Adrenal gland (tissue), 5 donors: ENCODE data around the gene ANKS1A.

Experiments
- POLR2A ChIP-seq, 2 donors: fragments of 450-650 bp; IDR thresholded peaks; one replicate each; pipeline ENCODE4 v1.6.1; 2017; ENCODE audit warnings: antibody characterized with exemption in 2 of 2, mild to moderate bottlenecking in 2 of 2, moderate library complexity in 1 of 2
- TF ChIP-seq, protein P1 (sequence below), 6 experiments: fragments of 450-650 bp in 4 of 6; fragments of 200-600 bp in 2 of 6; sonication (generic) in 1 of 6; IDR thresholded peaks; 1 replicate in 5 of 6; 2 replicates in 1 of 6; pipeline versions ENCODE4 v1.5.1 to v1.8.0; 2016 to 2021; ENCODE audit warnings: antibody characterized with exemption in 6 of 6, mild to moderate bottlenecking in 2 of 6, moderate library complexity in 1 of 6
- donor health status: DM: no; HTN: no; CAD: no.

DNA sequence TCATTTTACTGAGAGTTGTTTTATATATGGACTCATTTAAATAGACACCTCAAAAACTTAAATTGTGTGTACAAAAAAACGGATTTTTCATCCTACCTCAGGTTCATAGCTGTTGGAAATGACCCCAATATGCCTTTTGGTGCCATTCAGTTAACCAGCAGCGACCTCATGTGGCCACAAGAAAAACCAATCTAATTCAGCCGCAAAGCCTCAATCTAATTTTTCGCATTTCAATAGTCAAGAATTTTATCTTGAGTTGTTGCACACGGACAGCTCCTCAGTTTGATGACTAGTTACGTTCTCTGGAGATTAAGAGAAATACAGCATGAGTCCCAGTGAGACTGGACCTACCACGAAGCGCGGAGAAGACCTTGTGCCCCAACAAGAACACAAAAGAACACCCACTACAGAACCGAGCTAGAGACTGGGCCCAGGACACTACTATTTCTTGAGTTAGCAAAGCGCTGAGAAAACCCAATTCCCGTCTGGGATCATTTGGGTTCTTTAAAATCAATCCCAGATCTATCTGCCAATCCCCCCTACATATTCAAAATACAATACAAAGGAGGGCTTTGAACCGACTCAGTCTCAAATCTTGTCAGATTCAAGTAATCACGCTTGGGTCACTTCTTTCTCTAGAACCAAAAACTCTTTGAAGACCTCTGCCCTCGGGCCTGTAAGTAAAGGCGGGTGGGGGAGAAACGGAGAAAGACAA, 251.0 kb downstream of the ANKS1A start:
- TF ChIP-seq, protein P1, sequence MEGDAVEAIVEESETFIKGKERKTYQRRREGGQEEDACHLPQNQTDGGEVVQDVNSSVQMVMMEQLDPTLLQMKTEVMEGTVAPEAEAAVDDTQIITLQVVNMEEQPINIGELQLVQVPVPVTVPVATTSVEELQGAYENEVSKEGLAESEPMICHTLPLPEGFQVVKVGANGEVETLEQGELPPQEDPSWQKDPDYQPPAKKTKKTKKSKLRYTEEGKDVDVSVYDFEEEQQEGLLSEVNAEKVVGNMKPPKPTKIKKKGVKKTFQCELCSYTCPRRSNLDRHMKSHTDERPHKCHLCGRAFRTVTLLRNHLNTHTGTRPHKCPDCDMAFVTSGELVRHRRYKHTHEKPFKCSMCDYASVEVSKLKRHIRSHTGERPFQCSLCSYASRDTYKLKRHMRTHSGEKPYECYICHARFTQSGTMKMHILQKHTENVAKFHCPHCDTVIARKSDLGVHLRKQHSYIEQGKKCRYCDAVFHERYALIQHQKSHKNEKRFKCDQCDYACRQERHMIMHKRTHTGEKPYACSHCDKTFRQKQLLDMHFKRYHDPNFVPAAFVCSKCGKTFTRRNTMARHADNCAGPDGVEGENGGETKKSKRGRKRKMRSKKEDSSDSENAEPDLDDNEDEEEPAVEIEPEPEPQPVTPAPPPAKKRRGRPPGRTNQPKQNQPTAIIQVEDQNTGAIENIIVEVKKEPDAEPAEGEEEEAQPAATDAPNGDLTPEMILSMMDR (IDR thresholded peaks at IDR 0.05), result peak; percentile 66 to 94 (median 86)
- TF ChIP-seq POLR2A (IDR thresholded peaks at IDR 0.05), result no peak
